GM18526 (cell line): Measurements from ENCODE around the gene PRKCA.

Experiments
- POLR2A ChIP-seq: IDR thresholded peaks from 3 replicates; pipeline ENCODE4 v1.6.1; 2011; ENCODE audit not compliant: insufficient read length; ENCODE audit errors: extremely low read depth

PRKCA gene

GRCh38 chr17:66632731-66633130 is 330.3 kb downstream of the PRKCA start:
- no peak for TF ChIP-seq POLR2A

- no peak for TF ChIP-seq POLR2A
Measured at GRCh38 chr17:66633317-66633965, 331.0 kb downstream of the PRKCA start.

- TF ChIP-seq POLR2A, result no peak
Measured at GRCh38 chr17:66634193-66634592, 331.8 kb downstream of the PRKCA start.

- TF ChIP-seq POLR2A, result no peak
Measured at GRCh38 chr17:66635386-66636045, 333.1 kb downstream of the PRKCA start.

- TF ChIP-seq POLR2A, result no peak
Measured at GRCh38 chr17:66636111-66636510, 333.7 kb downstream of the PRKCA start.

- no peak for TF ChIP-seq POLR2A
Measured at GRCh38 chr17:66637491-66637890, 335.1 kb downstream of the PRKCA start.

- TF ChIP-seq POLR2A, result no peak
Measured at GRCh38 chr17:66638707-66639479, 336.5 kb downstream of the PRKCA start.

GRCh38 chr17:66643815-66644710 is 341.6 kb downstream of the PRKCA start:
- no peak for TF ChIP-seq POLR2A

- TF ChIP-seq POLR2A, result no peak
Measured at GRCh38 chr17:66645259-66645658, 342.8 kb downstream of the PRKCA start.

GRCh38 chr17:66647391-66647983 is 345.1 kb downstream of the PRKCA start:
- no peak for TF ChIP-seq POLR2A

- TF ChIP-seq POLR2A, result no peak
Measured at GRCh38 chr17:66649818-66650543, 347.6 kb downstream of the PRKCA start.

- TF ChIP-seq POLR2A, result no peak
Measured at GRCh38 chr17:66650544-66650877, 348.1 kb downstream of the PRKCA start.

GRCh38 chr17:66652840-66653507 is 350.6 kb downstream of the PRKCA start:
- no peak for TF ChIP-seq POLR2A
